Tibial nerve (tissue), 4 donors: Measurements from ENCODE around the gene MAP1LC3B. TPM values are rescaled to one million over a fixed set of nuclear protein-coding genes. Genes with fewer than 3 reads are reported as not detected.
A peak's percentile ranks its signal among the peaks of the same experiment; 100 is the strongest.

Experiments
- DNase-seq, 2 donors: peaks; one replicate each; pipeline ENCODE4 v3.0.0-alpha.2; 2019; ENCODE audit warnings: low spot score in 2 of 2
- H3K27ac ChIP-seq, 4 donors: fragments of 200-600 bp; sonication (generic) in 3 of 4; one replicate each; pipeline ENCODE4 v1.5.1; 2017 to 2019; ENCODE audit warnings: mild to moderate bottlenecking in 1 of 4
- H3K27me3 ChIP-seq, 2 donors: fragments of 200-600 bp; sonication (generic) in 1 of 2; one replicate each; pipeline versions ENCODE4 v1.5.1 to v1.6.0; 2017 to 2019
- H3K36me3 ChIP-seq, 3 donors: fragments of 200-600 bp; sonication (generic); one replicate each; pipeline ENCODE4 v1.5.1; 2018 to 2019
- H3K4me1 ChIP-seq, 4 donors: fragments of 200-600 bp; sonication (generic) in 3 of 4; one replicate each; pipeline ENCODE4 v1.5.1; 2017 to 2019
- H3K4me3 ChIP-seq, 4 donors: fragments of 200-600 bp; sonication (generic) in 3 of 4; one replicate each; pipeline ENCODE4 v1.5.1; 2017 to 2019; ENCODE audit warnings: mild to moderate bottlenecking in 1 of 4, moderate library complexity in 1 of 4
- H3K9me3 ChIP-seq, 4 donors: fragments of 200-600 bp; sonication (generic) in 3 of 4; one replicate each; pipeline ENCODE4 v1.5.1; 2017 to 2019
- CTCF ChIP-seq, 5 experiments: fragments of 200-600 bp in 3 of 5; fragments of 450-650 bp in 2 of 5; sonication (generic) in 3 of 5; IDR thresholded peaks; one replicate each; pipeline ENCODE4 v1.5.1; 2016 to 2019; ENCODE audit warnings: antibody characterized with exemption in 5 of 5, mild to moderate bottlenecking in 3 of 5, moderate library complexity in 2 of 5
- EP300 ChIP-seq, 2 donors: sonication (generic); formaldehyde crosslinking; IDR thresholded peaks; one replicate each; pipeline ENCODE4 v1.6.1; 2017; ENCODE audit warnings: antibody characterized with exemption in 2 of 2, mild to moderate bottlenecking in 1 of 2
- POLR2A ChIP-seq, 2 donors: fragments of 450-650 bp; IDR thresholded peaks; one replicate each; pipeline ENCODE4 v1.6.1; 2017; ENCODE audit warnings: antibody characterized with exemption in 2 of 2, mild to moderate bottlenecking in 2 of 2, moderate library complexity in 2 of 2
- WGBS, 2 donors: methylation state at CpG; one replicate each; pipeline ENCODE4 v1.1.5; 2018; 5-methylcytosine and 5-hydroxymethylcytosine counted together
- total RNA-seq, 4 donors: library from RNA; depleted of rRNA; stranded (reverse); fragments of >200 nt; gene quantifications; one replicate each; pipeline ENCODE4 v1.1.0, GENCODE V29; 2016

Gene MAP1LC3B
- total RNA-seq: 10 to 100 TPM; 60.9 to 78.1 (median 68.2) TPM

- Histone ChIP-seq H3K36me3 (no peaks in the 10 kb centered on the region), H3K4me1 (peaks cover 6 to 59% (median 33%) of the 10 kb centered on the region in 4 donors), H3K9me3 (no peaks in the 10 kb centered on the region), H3K27ac (peak within 1 kb of the TSS; percentile 98 to 100 (median 100)), H3K27me3 (no peaks in the 10 kb centered on the region), H3K4me3 (peak within 1 kb of the TSS; percentile 74 to 88 (median 81))
- WGBS, 2 donors: 0% methylated on average over 1 to 67 of the region's 113 CpGs
- DNase-seq: peak; percentile 93 to 96
- TF ChIP-seq POLR2A (IDR thresholded peaks at IDR 0.05): peak; percentile 94 to 99
- TF ChIP-seq EP300 (IDR thresholded peaks at IDR 0.05): peak; percentile 77 to 100
- TF ChIP-seq CTCF (IDR thresholded peaks at IDR 0.05): peak in 2 of 5 experiments; percentile 16 to 44
Observed at GRCh38 chr16:87391950-87392820, at the start of gene MAP1LC3B. MAP1LC3B (plus strand) TSS chr16:87392336; CDS start chr16:87392428, 92 bp downstream.

DNA sequence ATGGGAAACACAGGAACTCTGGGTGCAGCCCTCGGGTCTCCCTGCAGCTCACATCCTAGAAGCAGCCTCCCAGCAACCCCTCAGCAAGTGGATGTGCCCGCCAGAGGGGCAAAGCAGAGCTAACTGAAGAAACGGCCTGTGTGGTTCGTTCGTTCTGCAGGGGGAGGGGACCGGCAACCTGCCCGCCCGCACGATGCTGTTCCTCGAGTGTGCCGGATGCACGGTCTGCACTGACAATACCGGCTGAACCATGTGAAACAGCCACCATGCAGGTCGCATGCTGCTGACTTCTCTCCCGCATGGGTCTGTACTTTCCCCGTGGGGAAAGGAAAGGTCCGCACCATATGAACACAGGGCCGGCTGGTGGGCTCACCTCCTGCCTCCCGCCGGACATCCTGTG lies 49.6 kb upstream of the MAP1LC3B start:
- no peak overlapping the region for H3K27ac ChIP-seq
- peaks cover 0 to 88% (median 6%) of the 10 kb centered on the region in 3 donors for H3K36me3 ChIP-seq
- H3K4me3 ChIP-seq: no peak overlapping the region
- no peaks in the 10 kb centered on the region for H3K9me3 ChIP-seq
- peaks cover 0 to 22% (median 3%) of the 10 kb centered on the region in 4 donors for H3K4me1 ChIP-seq
- TF ChIP-seq CTCF (IDR thresholded peaks at IDR 0.05) (no peak), EP300 (IDR thresholded peaks at IDR 0.05) (no peak), POLR2A (IDR thresholded peaks at IDR 0.05) (no peak)
- no peak for DNase-seq
- no peaks in the 10 kb centered on the region for H3K27me3 ChIP-seq
- 90 to 94% methylated on average over 18 to 19 of the region's 20 CpGs for WGBS, 2 donors

DNA sequence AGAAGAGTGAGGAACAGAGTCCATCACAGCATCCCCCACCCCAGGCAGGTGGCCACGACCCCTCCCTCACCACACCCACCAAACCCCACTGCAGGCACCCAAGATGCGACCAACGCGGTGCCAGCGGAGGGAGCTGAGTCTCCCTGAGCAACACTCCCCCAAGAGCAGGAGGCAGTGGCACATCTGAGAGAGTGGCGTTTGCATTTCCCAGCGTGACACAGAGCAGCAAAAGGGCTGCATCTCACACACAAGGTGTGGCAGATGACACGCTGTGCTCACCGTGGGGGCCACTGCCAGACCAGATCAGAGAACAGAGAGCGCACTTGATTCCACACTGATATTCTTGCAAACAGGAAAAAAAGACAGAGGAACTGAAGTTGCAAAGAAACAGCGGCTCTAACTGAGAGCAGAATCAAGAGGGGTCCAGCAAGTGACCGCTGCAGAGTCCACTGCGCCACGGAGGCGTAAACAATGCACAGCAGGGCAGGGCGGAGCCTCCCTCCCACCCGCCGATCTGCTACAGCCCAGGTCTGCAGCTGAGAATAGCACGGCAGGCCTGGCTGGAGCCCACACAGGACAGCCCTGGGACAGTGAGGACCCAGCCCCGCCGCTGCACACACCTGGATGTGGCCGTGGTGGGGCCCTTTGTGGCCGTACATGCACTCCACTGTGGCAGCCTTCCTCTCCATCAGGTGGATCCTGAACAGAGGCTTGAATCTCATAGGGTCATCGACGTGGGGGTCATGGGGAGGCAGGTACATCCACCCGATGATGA lies 49.0 kb upstream of the MAP1LC3B start:
- WGBS, 2 donors: 82 to 83% methylated on average over 25 of the region's 26 CpGs
- no peak overlapping the region for H3K27ac ChIP-seq
- no peaks in the 10 kb centered on the region for H3K9me3 ChIP-seq
- H3K27me3 ChIP-seq: no peaks in the 10 kb centered on the region
- H3K36me3 ChIP-seq: peaks cover 0 to 87% (median 6%) of the 10 kb centered on the region in 3 donors
- H3K4me3 ChIP-seq: no peak overlapping the region
- TF ChIP-seq EP300 (IDR thresholded peaks at IDR 0.05) (no peak), POLR2A (IDR thresholded peaks at IDR 0.05) (no peak), CTCF (IDR thresholded peaks at IDR 0.05) (no peak)
- H3K4me1 ChIP-seq: peaks cover 0 to 22% (median 3%) of the 10 kb centered on the region in 4 donors
- no peak for DNase-seq

GRCh38 chr16:87343753-87344050 lies 48.4 kb upstream of the MAP1LC3B start:
- TF ChIP-seq EP300 (IDR thresholded peaks at IDR 0.05) (no peak), POLR2A (IDR thresholded peaks at IDR 0.05) (no peak), CTCF (IDR thresholded peaks at IDR 0.05) (no peak)
- 82 to 88% methylated on average over 11 of the region's 11 CpGs for WGBS, 2 donors
- Histone ChIP-seq H3K27me3 (no peaks in the 10 kb centered on the region), H3K27ac (peak overlapping the region in 1 of 4 donors; percentile 62), H3K9me3 (no peaks in the 10 kb centered on the region), H3K36me3 (peaks cover 0 to 87% (median 6%) of the 10 kb centered on the region in 3 donors), H3K4me3 (no peak overlapping the region), H3K4me1 (peaks cover 0 to 22% (median 3%) of the 10 kb centered on the region in 4 donors)
- DNase-seq: no peak
